Fibroblast of pulmonary artery (primary cell): Measurements from ENCODE around the gene GH2.
"Not testable (repeated sequence)": the region's sequence is repeated elsewhere in the genome, so short reads cannot be mapped to it uniquely, and the experiment has no call there.

ENCODE experiments used
- DNase-seq: peaks from one replicate; pipeline ENCODE4 v3.0.0-alpha.2; 2010; ENCODE audit warnings: low read depth
- H3K4me3 ChIP-seq: replicated peaks from 2 replicates; pipeline ENCODE4 v1.5.1; 2011; ENCODE audit warnings: low read depth, mild to moderate bottlenecking, control low read depth, low read length, moderate library complexity
- TF ChIP-seq, protein P1 (sequence below): IDR thresholded peaks from 2 replicates; pipeline ENCODE4 v1.5.1; 2011; ENCODE audit warnings: mild to moderate bottlenecking, control low read depth, low read length, inconsistent platforms; ENCODE audit errors: missing control alignments

Gene GH2

DNA sequence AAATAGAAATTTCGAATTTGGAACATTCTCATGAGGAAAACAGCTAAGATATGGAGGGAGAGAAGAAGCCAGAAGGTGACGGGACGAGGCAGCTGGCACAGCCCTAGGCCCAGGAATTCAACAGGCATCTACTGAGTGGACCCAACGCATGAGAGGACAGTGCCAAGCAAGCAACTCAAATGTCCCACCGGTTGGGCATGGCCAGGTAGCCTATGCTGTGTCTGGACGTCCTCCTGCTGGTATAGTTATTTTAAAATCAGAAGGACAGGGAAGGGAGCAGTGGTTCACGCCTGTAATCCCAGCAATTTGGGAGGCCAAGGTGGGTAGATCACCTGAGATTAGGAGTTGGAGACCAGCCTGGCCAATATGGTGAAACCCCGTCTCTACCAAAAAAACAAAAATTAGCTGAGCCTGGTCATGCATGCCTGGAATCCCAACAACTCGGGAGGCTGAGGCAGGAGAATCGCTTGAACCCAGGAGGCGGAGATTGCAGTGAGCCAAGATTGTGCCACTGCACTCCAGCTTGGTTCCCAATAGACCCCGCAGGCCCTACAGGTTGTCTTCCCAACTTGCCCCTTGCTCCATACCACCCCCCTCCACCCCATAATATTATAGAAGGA lies 34.9 kb upstream of the GH2 start:
- H3K4me3 ChIP-seq, result no peak overlapping the region
- no peak for DNase-seq
- TF ChIP-seq, protein P1, sequence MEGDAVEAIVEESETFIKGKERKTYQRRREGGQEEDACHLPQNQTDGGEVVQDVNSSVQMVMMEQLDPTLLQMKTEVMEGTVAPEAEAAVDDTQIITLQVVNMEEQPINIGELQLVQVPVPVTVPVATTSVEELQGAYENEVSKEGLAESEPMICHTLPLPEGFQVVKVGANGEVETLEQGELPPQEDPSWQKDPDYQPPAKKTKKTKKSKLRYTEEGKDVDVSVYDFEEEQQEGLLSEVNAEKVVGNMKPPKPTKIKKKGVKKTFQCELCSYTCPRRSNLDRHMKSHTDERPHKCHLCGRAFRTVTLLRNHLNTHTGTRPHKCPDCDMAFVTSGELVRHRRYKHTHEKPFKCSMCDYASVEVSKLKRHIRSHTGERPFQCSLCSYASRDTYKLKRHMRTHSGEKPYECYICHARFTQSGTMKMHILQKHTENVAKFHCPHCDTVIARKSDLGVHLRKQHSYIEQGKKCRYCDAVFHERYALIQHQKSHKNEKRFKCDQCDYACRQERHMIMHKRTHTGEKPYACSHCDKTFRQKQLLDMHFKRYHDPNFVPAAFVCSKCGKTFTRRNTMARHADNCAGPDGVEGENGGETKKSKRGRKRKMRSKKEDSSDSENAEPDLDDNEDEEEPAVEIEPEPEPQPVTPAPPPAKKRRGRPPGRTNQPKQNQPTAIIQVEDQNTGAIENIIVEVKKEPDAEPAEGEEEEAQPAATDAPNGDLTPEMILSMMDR, result no peak

DNA sequence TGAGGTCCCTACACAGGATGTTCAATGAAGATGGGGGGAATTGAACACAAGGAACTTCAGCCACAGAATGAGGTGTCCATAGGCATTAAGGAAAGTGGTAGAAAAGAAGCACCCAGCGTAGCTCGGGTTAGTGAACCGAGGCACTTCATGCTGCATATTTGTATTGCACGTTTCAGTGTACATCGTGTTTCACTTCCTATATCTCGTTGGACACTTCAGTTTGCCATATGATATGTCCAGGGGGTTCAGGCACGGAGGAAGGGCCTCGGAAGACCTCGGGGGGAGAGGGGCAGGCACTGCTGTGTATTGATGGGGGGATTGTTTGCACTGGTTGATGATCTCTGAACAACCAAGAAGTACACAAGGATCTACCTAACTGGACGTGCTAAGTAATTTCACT lies 34.0 kb upstream of the GH2 start:
- not testable (repeated sequence) for DNase-seq, H3K4me3 ChIP-seq

DNA sequence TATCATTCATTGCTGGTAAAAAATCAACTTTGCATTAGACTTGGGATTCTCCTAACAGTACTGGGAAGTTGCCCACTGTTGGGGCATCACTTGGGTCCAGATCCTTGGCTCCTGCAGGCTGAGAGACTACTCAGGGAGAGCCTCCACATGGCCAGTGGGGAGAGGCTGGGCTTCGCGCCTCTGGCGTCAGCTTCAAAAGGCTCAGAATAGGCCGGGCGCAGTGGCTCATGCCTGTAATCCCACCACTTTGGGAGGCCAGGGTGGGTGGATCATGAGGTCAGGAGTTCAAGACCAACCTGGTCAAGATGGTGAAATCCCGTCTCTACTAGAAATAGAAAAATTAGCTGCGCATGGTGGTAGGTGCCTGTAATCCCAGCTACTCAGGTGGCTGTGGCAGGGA lies 32.7 kb upstream of the GH2 start:
- no peak for DNase-seq
- H3K4me3 ChIP-seq, result no peak overlapping the region
- TF ChIP-seq, protein P1, result no peak

DNA sequence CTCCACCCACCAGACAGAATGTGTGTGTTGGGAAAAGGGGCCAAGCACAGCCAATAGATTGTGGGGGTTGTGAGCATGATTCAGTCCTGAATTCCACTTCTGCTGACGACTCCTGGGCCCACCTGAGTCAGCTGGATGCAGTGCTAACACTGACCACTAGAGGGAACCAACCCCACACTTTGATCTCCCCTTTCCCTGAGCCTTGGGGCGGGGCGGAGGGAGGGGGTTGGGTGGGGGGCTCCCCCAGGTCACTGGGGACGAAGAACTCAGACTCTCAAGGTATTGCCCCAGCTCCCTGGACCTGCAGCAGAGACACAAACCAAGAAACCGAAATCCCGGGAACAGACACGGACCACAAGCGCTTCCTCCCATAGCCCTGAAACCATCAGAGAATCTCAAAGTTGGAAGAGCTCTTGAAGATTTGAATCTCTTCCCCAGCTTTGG lies 29.9 kb upstream of the GH2 start:
- peak; percentile 30 for DNase-seq
- no peak overlapping the region for H3K4me3 ChIP-seq
- TF ChIP-seq, protein P1, result peak; percentile 62

DNA sequence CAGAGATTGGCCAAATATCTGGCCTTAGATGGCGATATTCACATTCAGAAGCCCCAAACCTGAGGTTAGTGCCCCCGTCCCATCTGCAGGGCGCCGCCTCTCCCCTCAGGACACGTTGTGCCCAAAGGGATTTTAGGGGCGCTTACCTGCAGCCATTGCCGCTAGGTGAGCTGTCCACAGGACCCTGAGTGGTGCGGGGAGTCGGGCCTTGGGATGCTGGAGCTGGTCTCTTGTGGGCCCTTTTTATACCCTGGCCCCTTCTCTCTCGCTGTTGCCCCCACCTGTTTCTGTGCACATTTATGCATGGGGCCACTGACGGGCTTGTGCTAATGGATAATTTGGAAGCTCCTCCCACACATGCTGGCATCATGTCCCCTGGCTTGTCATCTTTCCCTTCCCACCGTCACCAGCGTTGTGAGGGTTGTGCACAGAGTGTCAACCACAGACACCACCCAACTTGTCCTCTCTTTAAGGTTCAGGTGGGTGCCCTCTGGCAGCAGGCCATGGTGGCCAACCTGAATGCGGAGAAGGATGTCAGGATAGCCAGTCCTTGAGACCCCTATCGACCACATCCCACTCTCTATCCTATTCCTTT lies 29.4 kb upstream of the GH2 start, which contains the start of gene CSHL1:
Gene CSHL1 (minus strand): TSS at position 218 of the 595 bp plus-strand sequence. CDS start 62 bp downstream, at position 156.
- TF ChIP-seq, protein P1, result no peak
- no peak within 1 kb of the TSS for H3K4me3 ChIP-seq
- no peak for DNase-seq

DNA sequence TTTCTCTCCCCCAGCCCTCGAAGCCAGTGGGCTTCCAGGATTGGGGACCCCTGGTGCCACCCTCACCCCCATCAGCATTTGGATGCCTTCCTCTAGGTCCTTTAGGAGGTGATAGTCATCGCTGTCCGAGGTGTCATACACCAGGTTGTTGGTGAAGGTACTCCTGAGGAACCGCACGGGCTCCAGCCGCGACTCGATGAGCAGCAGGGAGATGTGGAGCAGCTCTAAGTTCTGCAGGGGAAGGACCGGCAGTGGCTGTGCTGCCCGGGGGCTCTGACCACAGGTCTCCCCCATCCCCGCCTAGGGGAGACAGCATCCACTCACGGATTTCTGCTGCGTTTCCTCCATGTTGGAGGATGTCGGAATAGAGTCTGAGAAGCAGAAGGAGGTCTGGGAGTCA lies 28.4 kb upstream of the GH2 start:
- DNase-seq, result no peak
- TF ChIP-seq, protein P1, result no peak
- H3K4me3 ChIP-seq, result no peak overlapping the region

DNA sequence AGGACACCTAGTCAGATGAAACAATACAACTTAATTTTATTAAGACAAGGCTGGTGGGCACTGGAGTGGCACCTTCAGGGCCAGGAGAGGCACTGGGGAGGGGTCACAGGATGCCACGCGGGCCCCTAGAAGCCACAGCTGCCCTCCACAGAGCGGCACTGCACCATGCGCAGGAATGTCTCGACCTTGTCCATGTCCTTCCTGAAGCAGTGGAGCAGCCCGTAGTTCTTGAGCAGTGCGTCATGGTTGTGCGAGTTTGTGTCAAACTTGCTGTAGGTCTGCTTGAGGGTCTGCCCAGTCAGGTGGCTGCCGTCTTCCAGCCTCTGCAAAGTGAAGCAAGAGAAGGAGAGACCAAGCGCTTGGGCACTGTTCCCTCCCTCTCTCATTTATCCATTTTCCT lies 27.8 kb upstream of the GH2 start:
- not testable (repeated sequence) for H3K4me3 ChIP-seq, DNase-seq

DNA sequence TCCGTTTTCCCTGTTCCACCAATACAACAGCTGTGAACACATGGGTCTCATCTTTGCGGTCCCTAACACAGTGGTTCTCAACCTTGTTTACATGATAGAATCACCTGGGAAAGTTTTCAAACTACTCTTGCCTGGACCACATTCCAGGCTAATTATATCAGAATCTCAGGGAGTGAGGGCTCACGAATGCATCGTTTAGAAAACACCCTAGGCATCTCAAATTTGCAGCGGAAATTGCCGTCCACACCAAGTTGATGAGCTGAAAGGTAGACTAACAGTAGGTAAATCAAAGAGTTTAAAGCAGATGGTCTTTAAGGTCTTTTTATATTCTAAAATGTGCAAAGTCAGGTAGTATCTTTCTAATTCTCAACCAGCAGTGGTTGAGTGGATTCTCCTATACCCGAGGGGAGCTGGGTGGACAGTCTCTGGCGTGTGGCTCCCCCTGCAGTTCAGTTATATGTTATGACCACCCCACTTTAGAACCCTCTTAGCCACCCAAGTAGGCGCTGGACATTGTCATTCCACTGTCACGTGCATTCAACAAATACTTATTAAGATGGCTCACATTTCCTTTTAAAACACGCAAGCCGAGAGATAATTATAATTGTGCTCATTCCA lies 25.5 kb upstream of the GH2 start:
- peak; percentile 16 for DNase-seq
- not testable (repeated sequence) for H3K4me3 ChIP-seq
- TF ChIP-seq, protein P1, result peak; percentile 12

DNA sequence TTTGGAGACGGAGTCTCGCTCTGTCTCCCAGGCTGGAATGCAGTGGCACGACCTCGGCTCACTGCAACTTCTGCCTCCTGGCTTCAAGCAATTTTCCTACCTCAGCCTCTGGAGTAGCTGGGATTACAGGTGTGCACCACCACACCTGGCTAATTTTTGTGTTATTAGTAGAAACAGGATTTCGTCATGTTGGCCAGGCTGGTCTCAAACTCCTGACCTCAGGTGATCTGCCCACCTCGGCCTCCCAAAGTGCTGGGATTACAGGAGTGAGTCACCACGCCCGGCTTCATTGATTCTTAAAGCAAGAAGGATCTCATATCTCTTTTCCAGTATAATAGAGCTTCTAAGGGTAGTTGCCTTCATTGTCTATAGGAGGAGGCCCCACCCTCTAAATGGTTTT lies 23.1 kb upstream of the GH2 start:
- DNase-seq, H3K4me3 ChIP-seq: not testable (repeated sequence)
